ENCODE results near the gene GATA5. TPM values are rescaled to one million over a fixed set of nuclear protein-coding genes. Genes with fewer than 3 reads are reported as not detected.
A peak's percentile ranks its signal among the peaks of the same experiment; 100 is the strongest.

Gene GATA5
- total and polyA plus RNA-seq, 4 donors: 0.49 to 15.2 (median 1.3) TPM

GRCh38 chr20:62444286-62444685, 31.5 kb downstream of the GATA5 start:
- H3K27me3 ChIP-seq (ENCODE audit: control insufficient read depth in 3 of 3, insufficient read depth in 3 of 3, low read length in 2 of 3): no peaks in the 10 kb centered on the region
- H3K4me1 ChIP-seq (ENCODE audit: control insufficient read depth in 5 of 5, insufficient read depth in 5 of 5, low read length in 5 of 5): peaks cover 0 to 24% (median 0%) of the 10 kb centered on the region in 5 donors
- no peak for TF ChIP-seq CTCF (IDR thresholded peaks at IDR 0.05; ENCODE audit: control extremely low read depth, extremely low read depth)
- no peaks in the 10 kb centered on the region for H3K9me3 ChIP-seq (ENCODE audit: control insufficient read depth in 4 of 4, insufficient read depth in 3 of 4, low read length in 3 of 4)
- ATAC-seq (ENCODE audit: insufficient read depth, low FRiP score) (no peak), DNase-seq (no peak)
- H3K27ac ChIP-seq (ENCODE audit: low read depth in 1 of 2, low read length in 1 of 2): no peak overlapping the region
- H3K9ac ChIP-seq (ENCODE audit: insufficient read depth in 1 of 2, low read length in 2 of 2): no peak overlapping the region
- 88 to 93% methylated on average over 6 of the region's 6 CpGs for WGBS, 2 donors
- H3K36me3 ChIP-seq (ENCODE audit: control insufficient read depth in 4 of 4, insufficient read depth in 4 of 4, low read length in 4 of 4): no peaks in the 10 kb centered on the region
- H3K4me3 ChIP-seq: no peak overlapping the region

- 84 to 88% methylated on average over 16 of the region's 16 CpGs for WGBS, 2 donors
- DNase-seq: no peak
- Histone ChIP-seq H3K4me3 (no peak overlapping the region), H3K9ac (ENCODE audit: insufficient read depth in 1 of 2, low read length in 2 of 2) (no peak overlapping the region), H3K9me3 (ENCODE audit: control insufficient read depth in 4 of 4, insufficient read depth in 3 of 4, low read length in 3 of 4) (no peaks in the 10 kb centered on the region), H3K27ac (ENCODE audit: low read depth in 1 of 2, low read length in 1 of 2) (no peak overlapping the region), H3K36me3 (ENCODE audit: control insufficient read depth in 4 of 4, insufficient read depth in 4 of 4, low read length in 4 of 4) (no peaks in the 10 kb centered on the region), H3K27me3 (ENCODE audit: control insufficient read depth in 3 of 3, insufficient read depth in 3 of 3, low read length in 2 of 3) (no peaks in the 10 kb centered on the region), H3K4me1 (ENCODE audit: control insufficient read depth in 5 of 5, insufficient read depth in 5 of 5, low read length in 5 of 5) (peaks cover 0 to 42% (median 9%) of the 10 kb centered on the region in 5 donors)
- no peak for TF ChIP-seq CTCF (IDR thresholded peaks at IDR 0.05; ENCODE audit: control extremely low read depth, extremely low read depth)
- no peak for ATAC-seq (ENCODE audit: insufficient read depth, low FRiP score)
Observed at GRCh38 chr20:62441987-62442539, 33.7 kb downstream of the GATA5 start.

- ATAC-seq (ENCODE audit: insufficient read depth, low FRiP score) (no peak), DNase-seq (no peak)
- peak overlapping the region in 1 of 2 donors; percentile 20 for H3K9ac ChIP-seq (ENCODE audit: insufficient read depth in 1 of 2, low read length in 2 of 2)
- H3K36me3 ChIP-seq (ENCODE audit: control insufficient read depth in 4 of 4, insufficient read depth in 4 of 4, low read length in 4 of 4): no peaks in the 10 kb centered on the region
- no peak overlapping the region for H3K4me3 ChIP-seq
- H3K9me3 ChIP-seq (ENCODE audit: control insufficient read depth in 4 of 4, insufficient read depth in 3 of 4, low read length in 3 of 4): no peaks in the 10 kb centered on the region
- no peak overlapping the region for H3K27ac ChIP-seq (ENCODE audit: low read depth in 1 of 2, low read length in 1 of 2)
- no peak for TF ChIP-seq CTCF (IDR thresholded peaks at IDR 0.05; ENCODE audit: control extremely low read depth, extremely low read depth)
- H3K27me3 ChIP-seq (ENCODE audit: control insufficient read depth in 3 of 3, insufficient read depth in 3 of 3, low read length in 2 of 3): no peaks in the 10 kb centered on the region
- H3K4me1 ChIP-seq (ENCODE audit: control insufficient read depth in 5 of 5, insufficient read depth in 5 of 5, low read length in 5 of 5): peaks cover 0 to 55% (median 23%) of the 10 kb centered on the region in 5 donors
- WGBS, 2 donors: 64 to 72% methylated on average over 5 of the region's 5 CpGs
Observed at GRCh38 chr20:62439218-62439617, 36.6 kb downstream of the GATA5 start.

- TF ChIP-seq CTCF (IDR thresholded peaks at IDR 0.05; ENCODE audit: control extremely low read depth, extremely low read depth): no peak
- no peaks in the 10 kb centered on the region for H3K36me3 ChIP-seq (ENCODE audit: control insufficient read depth in 4 of 4, insufficient read depth in 4 of 4, low read length in 4 of 4)
- H3K4me3 ChIP-seq: no peak overlapping the region
- no peaks in the 10 kb centered on the region for H3K9me3 ChIP-seq (ENCODE audit: control insufficient read depth in 4 of 4, insufficient read depth in 3 of 4, low read length in 3 of 4)
- peaks cover 0 to 67% (median 31%) of the 10 kb centered on the region in 5 donors for H3K4me1 ChIP-seq (ENCODE audit: control insufficient read depth in 5 of 5, insufficient read depth in 5 of 5, low read length in 5 of 5)
- H3K27ac ChIP-seq (ENCODE audit: low read depth in 1 of 2, low read length in 1 of 2): no peak overlapping the region
- 72 to 87% methylated on average over 22 to 24 of the region's 24 CpGs for WGBS, 2 donors
- H3K27me3 ChIP-seq (ENCODE audit: control insufficient read depth in 3 of 3, insufficient read depth in 3 of 3, low read length in 2 of 3): no peaks in the 10 kb centered on the region
- H3K9ac ChIP-seq (ENCODE audit: insufficient read depth in 1 of 2, low read length in 2 of 2): no peak overlapping the region
- no peak for ATAC-seq (ENCODE audit: insufficient read depth, low FRiP score)
- DNase-seq: peak in 2 of 3 donors; percentile 72 to 81
Observed at GRCh38 chr20:62437927-62438326, 37.9 kb downstream of the GATA5 start.
